Fibroblast of lung (primary cell): ENCODE results near the gene CREB3. TPM values are rescaled to one million over a fixed set of nuclear protein-coding genes. Genes with fewer than 3 reads are reported as not detected.

Experiments
- DNase-seq, 2 donors: peaks; one replicate each; pipeline versions ENCODE4 v3.0.0 to v3.0.0-alpha.2; 2010; ENCODE audit warnings: low read depth in 2 of 2
- H2AFZ ChIP-seq: 2 replicates; pipeline ENCODE4 v1.5.1; 2012; ENCODE audit warnings: low read length, control low read depth, inconsistent platforms
- H3K27ac ChIP-seq: 2 replicates; pipeline ENCODE4 v1.5.1; 2011; ENCODE audit warnings: low read length, control low read depth; ENCODE audit not compliant: insufficient read depth
- H3K27me3 ChIP-seq: 2 replicates; pipeline ENCODE4 v1.5.1; 2011; ENCODE audit warnings: mild to moderate bottlenecking, low read length; ENCODE audit not compliant: control insufficient read depth, insufficient read depth
- H3K36me3 ChIP-seq: 2 replicates; pipeline ENCODE4 v1.5.1; 2011; ENCODE audit warnings: low read length; ENCODE audit not compliant: control insufficient read depth, insufficient read depth
- H3K4me1 ChIP-seq: 2 replicates; pipeline ENCODE4 v1.5.1; 2011; ENCODE audit warnings: low read length; ENCODE audit not compliant: control insufficient read depth, insufficient read depth; ENCODE audit errors: extremely low read depth
- H3K4me2 ChIP-seq: 2 replicates; pipeline ENCODE4 v1.5.1; 2011; ENCODE audit warnings: low read length, control low read depth; ENCODE audit not compliant: insufficient read depth; ENCODE audit errors: extremely low read depth
- H3K4me3 ChIP-seq, 4 experiments: fragments of 200-600 bp in 1 of 4; sonication (generic) in 1 of 4; replicated peaks in 1 of 4; 2 replicates each; pipeline ENCODE4 v1.5.1; 2011 to 2016; ENCODE audit warnings: low read length in 4 of 4, low read depth in 3 of 4, mild to moderate bottlenecking in 3 of 4, control low read depth in 2 of 4, inconsistent platforms in 1 of 4, mixed read lengths in 1 of 4; ENCODE audit not compliant: insufficient read depth in 1 of 4; ENCODE audit errors: control extremely low read depth in 1 of 4
- H3K79me2 ChIP-seq: 2 replicates; pipeline ENCODE4 v1.5.1; 2012; ENCODE audit warnings: mild to moderate bottlenecking, low read length, inconsistent platforms; ENCODE audit not compliant: control insufficient read depth, insufficient read depth
- H3K9ac ChIP-seq: 2 replicates; pipeline ENCODE4 v1.5.1; 2011; ENCODE audit warnings: mild to moderate bottlenecking, low read length, control low read depth; ENCODE audit not compliant: insufficient read depth
- H3K9me3 ChIP-seq: 2 replicates; pipeline ENCODE4 v1.5.1; 2012; ENCODE audit warnings: low read depth, low read length; ENCODE audit not compliant: control insufficient read depth, insufficient read depth
- H4K20me1 ChIP-seq: 2 replicates; pipeline ENCODE4 v1.5.1; 2011; ENCODE audit warnings: low read length; ENCODE audit not compliant: control insufficient read depth, insufficient read depth; ENCODE audit errors: extremely low read depth
- CTCF ChIP-seq, 2 donors: IDR thresholded peaks in 1 of 2; conservative IDR thresholded peaks in 1 of 2; 1 replicate in 1 of 2; 2 replicates in 1 of 2; pipeline ENCODE4 v1.5.1; 2011 to 2012; ENCODE audit warnings: low read length in 2 of 2, control low read depth in 1 of 2, inconsistent platforms in 1 of 2, low read depth in 1 of 2, mild to moderate bottlenecking in 1 of 2
- EZH2 ChIP-seq: IDR thresholded peaks from 2 replicates; pipeline ENCODE4 v1.5.1; 2012; ENCODE audit warnings: low read length, control low read depth, mild to moderate bottlenecking; ENCODE audit errors: missing control alignments
- polyA plus RNA-seq, 2 donors: library from polyadenylated mRNA; depleted of rRNA in 1 of 2; stranded (reverse) in 1 of 2; unstranded in 1 of 2; fragments of >200 nt; gene quantifications; 2 replicates each; pipeline ENCODE4 v1.2.1, GENCODE V29; 2011 to 2012; ENCODE audit warnings: missing spikeins in 1 of 2
- total RNA-seq: library from RNA; depleted of rRNA; stranded (reverse); fragments of >200 nt; gene quantifications from 2 replicates; pipeline ENCODE4 v1.2.1, GENCODE V29; 2014

Gene CREB3
- total and polyA plus RNA-seq, 2 donors (not counting 1 experiment from before 2014, with no cell fraction given), result 50.2 to 70.2 TPM

GRCh38 chr9:35700031-35700430, 32.4 kb upstream of the CREB3 start:
- H4K20me1 ChIP-seq, result no peaks in the 10 kb centered on the region
- TF ChIP-seq CTCF (conservative IDR thresholded peaks at IDR 0.05 in 1 of 2, IDR thresholded peaks at IDR 0.05 in 1 of 2; ENCODE audit: low read depth in 1 of 2, low read length in 2 of 2) (no peak), EZH2 (no peak)
- no peak overlapping the region for H3K4me3 ChIP-seq
- H3K9ac ChIP-seq, result no peak overlapping the region
- H3K27me3 ChIP-seq, result no peaks in the 10 kb centered on the region
- H3K9me3 ChIP-seq, result no peaks in the 10 kb centered on the region
- no peak overlapping the region for H3K27ac ChIP-seq
- H2AFZ ChIP-seq, result no peak overlapping the region
- no peak overlapping the region for H3K4me2 ChIP-seq
- H3K79me2 ChIP-seq, result no peaks in the 10 kb centered on the region
- peaks cover 6% of the 10 kb centered on the region for H3K4me1 ChIP-seq
- DNase-seq, result no peak
- peaks cover 65% of the 10 kb centered on the region for H3K36me3 ChIP-seq

GRCh38 chr9:35700942-35701341, 31.5 kb upstream of the CREB3 start:
- peaks cover 1% of the 10 kb centered on the region for H3K4me1 ChIP-seq
- TF ChIP-seq EZH2 (no peak), CTCF (conservative IDR thresholded peaks at IDR 0.05 in 1 of 2, IDR thresholded peaks at IDR 0.05 in 1 of 2; ENCODE audit: low read depth in 1 of 2, low read length in 2 of 2) (no peak)
- no peaks in the 10 kb centered on the region for H3K79me2 ChIP-seq
- no peak overlapping the region for H2AFZ ChIP-seq
- H3K36me3 ChIP-seq, result peaks cover 68% of the 10 kb centered on the region
- no peak overlapping the region for H3K27ac ChIP-seq
- no peaks in the 10 kb centered on the region for H3K27me3 ChIP-seq
- no peak overlapping the region for H3K4me3 ChIP-seq
- H3K9me3 ChIP-seq, result no peaks in the 10 kb centered on the region
- H3K9ac ChIP-seq, result no peak overlapping the region
- no peaks in the 10 kb centered on the region for H4K20me1 ChIP-seq
- no peak overlapping the region for H3K4me2 ChIP-seq
- no peak for DNase-seq

GRCh38 chr9:35702696-35703095, 29.8 kb upstream of the CREB3 start:
- no peaks in the 10 kb centered on the region for H3K79me2 ChIP-seq

More at GRCh38 chr9:35702696-35703095, 29.8 kb upstream of the CREB3 start:
- Histone ChIP-seq H3K9ac (no peak overlapping the region), H3K4me2 (no peak overlapping the region), H3K4me1 (no peaks in the 10 kb centered on the region), H3K36me3 (peaks cover 73% of the 10 kb centered on the region), H3K9me3 (no peaks in the 10 kb centered on the region), H2AFZ (no peak overlapping the region), H3K4me3 (no peak overlapping the region), H3K27me3 (no peaks in the 10 kb centered on the region), H4K20me1 (no peaks in the 10 kb centered on the region), H3K27ac (no peak overlapping the region)
- DNase-seq, result no peak
- no peak for TF ChIP-seq EZH2
- no peak for TF ChIP-seq CTCF (conservative IDR thresholded peaks at IDR 0.05 in 1 of 2, IDR thresholded peaks at IDR 0.05 in 1 of 2; ENCODE audit: low read depth in 1 of 2, low read length in 2 of 2)
